ENCODE data around the gene LYL1.

- TF ChIP-seq EZH2phosphoT487 (IDR thresholded peaks at IDR 0.05; ENCODE audit: borderline replicate concordance, low read depth, low read length) (no peak), CTCF (conservative IDR thresholded peaks at IDR 0.05; ENCODE audit: low read length) (no peak)
Observed at GRCh38 chr19:13094771-13095392, 7.8 kb downstream of the LYL1 start.
